Stimulated activated naive B cell treated with anti-CD40 and anti-IgM and Interleukin-4, amounts not matched to agents 10 μg/mL and 1 μg/mL and 100 μg/mL, for 72 hours (primary cell): ENCODE data around the gene SYNM.

Experiments
- ATAC-seq, 2 donors: fragments of 150-1000 bp; cut with Tn5 transposase; replicated peaks; 2 replicates each; pipeline ENCODE4 v1.10.0; 2021; ENCODE audit warnings: moderate library complexity in 1 of 2
- DNase-seq: peaks from one replicate; pipeline ENCODE4 v3.0.0; 2021
- H3K27ac Mint-ChIP-seq: one replicate; pipeline ENCODE4 v1.8.0; 2022; ENCODE audit warnings: mild to moderate bottlenecking, mixed read lengths
- H3K27me3 Mint-ChIP-seq, 2 donors: one replicate each; pipeline ENCODE4 v1.8.0; 2022; ENCODE audit warnings: mixed read lengths in 2 of 2
- H3K36me3 Mint-ChIP-seq, 2 donors: one replicate each; pipeline ENCODE4 v1.8.0; 2022; ENCODE audit warnings: mixed read lengths in 2 of 2, mild to moderate bottlenecking in 1 of 2
- H3K4me1 Mint-ChIP-seq, 2 donors: one replicate each; pipeline ENCODE4 v1.8.0; 2022; ENCODE audit warnings: mixed read lengths in 2 of 2, mild to moderate bottlenecking in 1 of 2
- H3K4me3 Mint-ChIP-seq, 2 donors: one replicate each; pipeline ENCODE4 v1.8.0; 2022; ENCODE audit warnings: mild to moderate bottlenecking in 2 of 2, mixed read lengths in 2 of 2, moderate library complexity in 1 of 2
- H3K9me3 Mint-ChIP-seq, 2 donors: one replicate each; pipeline ENCODE4 v1.8.0; 2022; ENCODE audit warnings: mixed read lengths in 2 of 2, mild to moderate bottlenecking in 1 of 2

Gene SYNM

DNA sequence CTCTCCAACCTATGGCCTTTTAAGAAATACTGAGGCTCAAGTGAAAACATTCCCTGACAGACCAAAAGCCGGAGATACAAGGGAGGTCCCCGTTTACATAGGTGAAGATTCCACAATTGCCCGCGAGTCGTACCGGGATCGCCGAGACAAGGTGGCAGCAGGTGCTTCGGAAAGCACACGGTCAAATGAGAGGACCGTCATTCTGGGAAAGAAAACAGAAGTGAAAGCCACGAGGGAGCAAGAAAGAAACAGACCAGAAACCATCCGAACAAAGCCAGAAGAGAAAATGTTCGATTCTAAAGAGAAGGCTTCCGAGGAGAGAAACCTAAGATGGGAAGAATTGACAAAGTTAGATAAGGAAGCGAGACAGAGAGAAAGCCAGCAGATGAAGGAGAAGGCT is 24.8 kb downstream of the SYNM start:
- no peaks in the 10 kb centered on the region for H3K9me3 Mint-ChIP-seq
- ATAC-seq (no peak), DNase-seq (no peak)
- H3K27ac Mint-ChIP-seq: no peak overlapping the region
- no peaks in the 10 kb centered on the region for H3K36me3 Mint-ChIP-seq
- no peaks in the 10 kb centered on the region for H3K27me3 Mint-ChIP-seq
- no peak overlapping the region for H3K4me3 Mint-ChIP-seq
- peaks cover 0 to 3% of the 10 kb centered on the region in 2 donors for H3K4me1 Mint-ChIP-seq

DNA sequence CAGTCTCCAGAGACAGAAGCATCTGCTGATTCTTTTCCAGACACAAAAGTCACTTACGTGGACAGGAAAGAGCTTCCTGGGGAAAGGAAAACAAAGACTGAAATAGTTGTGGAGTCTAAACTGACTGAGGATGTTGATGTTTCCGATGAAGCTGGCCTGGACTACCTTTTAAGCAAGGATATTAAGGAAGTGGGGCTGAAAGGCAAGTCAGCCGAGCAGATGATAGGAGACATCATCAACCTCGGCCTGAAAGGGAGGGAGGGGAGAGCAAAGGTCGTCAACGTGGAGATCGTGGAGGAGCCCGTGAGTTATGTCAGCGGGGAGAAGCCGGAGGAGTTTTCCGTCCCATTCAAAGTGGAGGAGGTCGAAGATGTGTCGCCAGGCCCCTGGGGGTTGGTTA is 25.4 kb downstream of the SYNM start:
- H3K36me3 Mint-ChIP-seq: no peaks in the 10 kb centered on the region
- ATAC-seq (no peak), DNase-seq (no peak)
- H3K4me1 Mint-ChIP-seq: peaks cover 0 to 3% of the 10 kb centered on the region in 2 donors
- H3K9me3 Mint-ChIP-seq: no peaks in the 10 kb centered on the region
- no peaks in the 10 kb centered on the region for H3K27me3 Mint-ChIP-seq
- no peak overlapping the region for H3K27ac Mint-ChIP-seq
- no peak overlapping the region for H3K4me3 Mint-ChIP-seq

DNA sequence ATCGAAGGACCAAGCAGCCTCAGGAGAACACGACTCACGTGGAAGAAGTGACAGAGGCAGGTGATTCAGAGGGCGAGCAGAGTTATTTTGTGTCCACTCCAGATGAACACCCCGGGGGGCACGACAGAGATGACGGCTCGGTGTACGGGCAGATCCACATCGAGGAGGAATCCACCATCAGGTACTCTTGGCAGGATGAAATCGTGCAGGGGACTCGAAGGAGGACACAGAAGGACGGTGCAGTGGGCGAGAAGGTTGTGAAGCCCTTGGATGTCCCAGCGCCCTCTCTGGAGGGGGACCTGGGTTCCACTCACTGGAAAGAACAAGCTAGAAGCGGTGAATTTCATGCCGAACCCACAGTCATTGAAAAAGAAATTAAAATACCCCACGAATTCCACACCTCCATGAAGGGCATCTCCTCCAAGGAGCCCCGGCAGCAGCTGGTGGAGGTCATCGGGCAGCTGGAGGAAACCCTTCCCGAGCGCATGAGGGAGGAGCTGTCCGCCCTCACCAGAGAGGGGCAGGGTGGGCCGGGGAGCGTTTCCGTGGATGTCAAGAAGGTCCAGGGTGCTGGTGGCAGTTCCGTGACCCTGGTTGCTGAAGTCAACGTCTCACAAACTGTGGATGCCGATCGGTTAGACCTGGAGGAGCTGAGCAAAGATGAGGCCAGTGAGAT is 26.0 kb downstream of the SYNM start:
- no peak overlapping the region for H3K4me3 Mint-ChIP-seq
- H3K9me3 Mint-ChIP-seq: no peaks in the 10 kb centered on the region
- H3K27ac Mint-ChIP-seq: no peak overlapping the region
- H3K27me3 Mint-ChIP-seq: no peaks in the 10 kb centered on the region
- ATAC-seq (no peak), DNase-seq (no peak)
- H3K36me3 Mint-ChIP-seq: no peaks in the 10 kb centered on the region
- peaks cover 0 to 3% of the 10 kb centered on the region in 2 donors for H3K4me1 Mint-ChIP-seq

DNA sequence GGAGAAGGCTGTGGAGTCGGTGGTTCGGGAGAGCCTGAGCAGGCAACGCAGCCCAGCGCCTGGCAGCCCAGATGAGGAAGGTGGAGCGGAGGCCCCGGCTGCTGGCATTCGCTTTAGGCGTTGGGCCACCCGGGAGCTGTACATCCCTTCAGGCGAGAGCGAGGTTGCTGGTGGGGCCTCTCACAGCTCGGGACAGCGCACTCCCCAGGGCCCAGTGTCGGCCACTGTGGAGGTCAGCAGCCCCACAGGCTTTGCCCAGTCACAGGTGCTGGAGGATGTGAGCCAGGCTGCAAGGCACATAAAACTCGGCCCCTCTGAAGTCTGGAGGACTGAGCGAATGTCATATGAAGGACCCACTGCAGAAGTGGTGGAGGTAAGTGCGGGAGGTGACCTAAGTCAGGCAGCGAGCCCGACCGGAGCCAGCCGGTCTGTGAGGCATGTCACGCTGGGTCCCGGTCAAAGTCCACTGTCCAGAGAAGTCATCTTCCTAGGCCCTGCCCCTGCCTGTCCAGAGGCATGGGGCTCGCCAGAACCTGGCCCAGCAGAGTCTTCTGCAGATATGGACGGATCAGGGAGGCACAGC is 26.7 kb downstream of the SYNM start:
- no peak for ATAC-seq
- no peak for DNase-seq
- Mint-ChIP-seq H3K27me3 (no peaks in the 10 kb centered on the region), H3K9me3 (no peaks in the 10 kb centered on the region), H3K4me3 (no peak overlapping the region), H3K27ac (no peak overlapping the region), H3K4me1 (peaks cover 0 to 3% of the 10 kb centered on the region in 2 donors), H3K36me3 (no peaks in the 10 kb centered on the region)

DNA sequence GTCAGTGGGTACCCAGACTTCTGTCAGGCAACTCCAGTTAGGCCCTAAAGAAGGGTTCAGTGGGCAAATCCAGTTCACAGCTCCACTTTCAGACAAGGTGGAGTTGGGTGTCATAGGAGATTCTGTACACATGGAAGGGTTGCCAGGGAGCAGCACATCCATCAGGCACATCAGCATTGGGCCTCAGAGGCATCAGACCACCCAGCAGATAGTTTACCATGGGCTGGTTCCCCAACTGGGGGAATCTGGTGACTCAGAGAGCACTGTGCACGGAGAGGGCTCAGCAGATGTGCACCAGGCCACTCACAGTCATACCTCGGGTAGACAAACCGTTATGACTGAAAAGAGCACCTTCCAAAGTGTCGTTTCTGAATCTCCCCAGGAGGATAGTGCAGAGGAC is 27.2 kb downstream of the SYNM start:
- DNase-seq (no peak), ATAC-seq (no peak)
- no peaks in the 10 kb centered on the region for H3K9me3 Mint-ChIP-seq
- no peak overlapping the region for H3K27ac Mint-ChIP-seq
- H3K27me3 Mint-ChIP-seq: no peaks in the 10 kb centered on the region
- no peaks in the 10 kb centered on the region for H3K36me3 Mint-ChIP-seq
- no peak overlapping the region for H3K4me3 Mint-ChIP-seq
- peaks cover 0 to 3% of the 10 kb centered on the region in 2 donors for H3K4me1 Mint-ChIP-seq

DNA sequence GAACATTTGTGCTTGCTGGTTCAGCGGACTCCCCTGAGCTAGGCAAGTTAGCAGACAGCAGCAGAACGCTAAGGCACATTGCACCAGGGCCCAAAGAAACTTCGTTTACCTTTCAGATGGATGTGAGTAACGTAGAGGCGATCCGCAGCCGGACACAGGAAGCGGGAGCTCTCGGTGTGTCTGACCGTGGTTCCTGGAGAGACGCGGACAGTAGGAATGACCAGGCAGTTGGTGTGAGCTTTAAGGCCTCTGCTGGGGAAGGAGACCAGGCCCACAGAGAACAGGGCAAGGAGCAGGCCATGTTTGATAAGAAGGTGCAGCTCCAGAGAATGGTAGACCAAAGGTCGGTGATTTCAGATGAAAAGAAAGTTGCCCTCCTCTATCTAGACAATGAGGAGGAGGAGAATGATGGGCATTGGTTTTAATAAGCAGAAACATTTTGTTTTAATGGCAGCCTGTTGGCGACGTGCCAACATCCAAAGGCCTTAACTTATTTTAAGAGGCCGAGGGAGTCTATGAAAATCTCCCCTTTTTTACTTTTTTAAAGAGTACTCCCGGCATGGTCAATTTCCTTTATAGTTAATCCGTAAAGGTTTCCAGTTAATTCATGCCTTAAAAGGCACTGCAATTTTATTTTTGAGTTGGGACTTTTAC is 27.9 kb downstream of the SYNM start:
- DNase-seq (no peak), ATAC-seq (no peak)
- no peak overlapping the region for H3K4me3 Mint-ChIP-seq
- no peak overlapping the region for H3K27ac Mint-ChIP-seq
- H3K4me1 Mint-ChIP-seq: peaks cover 0 to 3% of the 10 kb centered on the region in 2 donors
- H3K9me3 Mint-ChIP-seq: no peaks in the 10 kb centered on the region
- no peaks in the 10 kb centered on the region for H3K36me3 Mint-ChIP-seq
- no peaks in the 10 kb centered on the region for H3K27me3 Mint-ChIP-seq

DNA sequence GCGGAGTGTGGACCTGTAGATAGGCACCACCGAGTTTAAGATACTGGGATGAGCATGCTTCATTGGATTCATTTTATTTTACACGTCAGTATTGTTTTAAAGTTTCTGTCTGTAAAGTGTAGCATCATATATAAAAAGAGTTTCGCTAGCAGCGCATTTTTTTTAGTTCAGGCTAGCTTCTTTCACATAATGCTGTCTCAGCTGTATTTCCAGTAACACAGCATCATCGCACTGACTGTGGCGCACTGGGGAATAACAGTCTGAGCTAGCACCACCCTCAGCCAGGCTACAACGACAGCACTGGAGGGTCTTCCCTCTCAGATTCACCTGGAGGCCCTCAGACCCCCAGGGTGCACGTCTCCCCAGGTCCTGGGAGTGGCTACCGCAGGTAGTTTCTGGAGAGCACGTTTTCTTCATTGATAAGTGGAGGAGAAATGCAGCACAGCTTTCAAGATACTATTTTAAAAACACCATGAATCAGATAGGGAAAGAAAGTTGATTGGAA is 29.5 kb downstream of the SYNM start:
- DNase-seq (no peak), ATAC-seq (no peak)
- Mint-ChIP-seq H3K9me3 (no peaks in the 10 kb centered on the region), H3K27ac (no peak overlapping the region), H3K36me3 (no peaks in the 10 kb centered on the region), H3K4me3 (no peak overlapping the region), H3K27me3 (no peaks in the 10 kb centered on the region), H3K4me1 (peaks cover 0 to 3% of the 10 kb centered on the region in 2 donors)

DNA sequence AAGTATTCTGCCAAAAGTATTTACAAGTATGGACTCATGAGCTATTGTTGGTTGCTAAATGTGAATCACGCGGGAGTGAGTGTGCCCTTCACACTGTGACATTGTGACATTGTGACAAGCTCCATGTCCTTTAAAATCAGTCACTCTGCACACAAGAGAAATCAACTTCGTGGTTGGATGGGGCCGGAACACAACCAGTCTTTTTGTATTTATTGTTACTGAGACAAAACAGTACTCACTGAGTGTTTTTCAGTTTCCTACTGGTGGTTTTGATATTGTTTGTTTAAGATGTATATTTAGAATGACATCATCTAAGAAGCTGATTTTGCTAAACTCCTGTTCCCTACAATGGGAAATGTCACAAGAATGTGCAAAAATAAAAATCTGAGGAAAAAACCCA is 30.3 kb downstream of the SYNM start:
- Mint-ChIP-seq H3K4me3 (no peak overlapping the region), H3K27me3 (no peaks in the 10 kb centered on the region), H3K9me3 (no peaks in the 10 kb centered on the region), H3K36me3 (no peaks in the 10 kb centered on the region), H3K4me1 (no peaks in the 10 kb centered on the region), H3K27ac (no peak overlapping the region)
- DNase-seq (no peak), ATAC-seq (no peak)

DNA sequence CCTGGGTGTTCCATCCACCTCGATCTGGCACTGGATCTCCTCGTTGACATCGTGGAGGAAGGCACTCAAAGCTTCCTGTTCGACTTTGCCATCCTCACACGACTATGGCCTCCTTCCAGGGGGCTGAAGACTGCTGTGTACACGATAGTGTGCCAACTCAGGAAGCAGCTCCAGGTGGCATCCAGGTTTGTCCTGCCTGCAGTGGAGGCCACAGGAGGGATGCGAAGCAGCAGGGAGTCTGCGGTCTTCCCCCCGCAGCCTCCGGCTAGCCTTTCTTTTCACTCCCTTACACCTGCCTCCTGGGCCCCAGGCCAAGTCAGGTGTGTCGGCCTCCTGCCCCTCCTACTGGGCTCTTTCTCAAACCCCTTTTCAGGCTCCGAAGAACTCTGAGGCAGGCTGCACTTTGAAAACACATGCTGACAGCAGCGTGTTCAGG is 32.2 kb downstream of the SYNM start:
- H3K9me3 Mint-ChIP-seq: no peaks in the 10 kb centered on the region
- DNase-seq (no peak), ATAC-seq (no peak)
- H3K36me3 Mint-ChIP-seq: no peaks in the 10 kb centered on the region
- H3K4me3 Mint-ChIP-seq: no peak overlapping the region
- H3K4me1 Mint-ChIP-seq: no peaks in the 10 kb centered on the region
- peak overlapping the region; percentile 37 for H3K27ac Mint-ChIP-seq
- no peaks in the 10 kb centered on the region for H3K27me3 Mint-ChIP-seq

DNA sequence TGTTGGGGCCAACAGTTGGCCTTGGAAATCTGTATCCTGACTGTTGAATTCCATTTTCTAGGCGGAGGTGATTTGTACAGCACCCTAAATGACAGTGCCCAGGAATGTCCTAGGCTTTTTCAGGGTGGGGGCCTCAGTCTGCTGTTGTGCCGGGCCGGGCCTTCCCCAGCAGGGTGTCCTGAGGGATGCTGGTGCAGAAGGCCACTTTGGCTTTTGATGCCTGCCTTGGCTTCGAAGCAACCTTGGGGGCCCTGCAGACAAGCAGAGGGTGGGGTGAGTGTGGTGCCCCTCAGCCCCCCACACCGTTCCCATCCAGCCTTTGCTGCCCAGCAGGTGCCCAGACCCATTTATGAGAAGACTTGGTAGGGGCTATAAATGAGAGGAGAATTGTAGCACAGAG is 33.0 kb downstream of the SYNM start:
- Mint-ChIP-seq H3K4me1 (no peaks in the 10 kb centered on the region), H3K4me3 (no peak overlapping the region), H3K36me3 (no peaks in the 10 kb centered on the region), H3K27ac (no peak overlapping the region), H3K9me3 (no peaks in the 10 kb centered on the region), H3K27me3 (no peaks in the 10 kb centered on the region)
- no peak for ATAC-seq
- DNase-seq: no peak

DNA sequence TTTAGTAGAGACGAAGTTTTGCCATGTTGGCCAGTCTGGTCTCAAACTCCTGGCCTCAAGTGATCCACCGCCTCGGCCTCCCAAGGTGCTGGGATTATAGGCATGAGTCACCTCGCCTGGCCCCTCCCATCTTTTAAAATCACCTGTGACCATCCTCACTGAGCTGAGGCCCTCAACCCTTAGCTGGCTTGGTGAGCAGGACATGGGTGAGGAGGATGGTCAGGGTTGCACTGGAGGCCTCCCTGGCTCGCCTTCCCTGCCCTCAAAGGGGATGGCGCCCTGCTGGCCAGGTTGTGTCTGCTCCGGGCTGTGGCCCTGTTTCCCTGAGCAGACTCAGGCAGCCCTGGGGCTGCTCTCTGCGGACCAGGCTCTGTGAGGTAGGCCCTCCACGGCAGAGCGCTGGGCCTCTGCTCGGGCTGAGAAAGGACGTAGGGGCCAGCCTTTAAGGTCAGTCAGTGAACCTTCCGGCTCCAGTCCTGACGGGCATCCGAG is 33.7 kb downstream of the SYNM start:
- no peak for ATAC-seq
- DNase-seq: no peak
- Mint-ChIP-seq H3K36me3 (no peaks in the 10 kb centered on the region), H3K4me3 (no peak overlapping the region), H3K27ac (no peak overlapping the region), H3K9me3 (no peaks in the 10 kb centered on the region), H3K4me1 (no peaks in the 10 kb centered on the region), H3K27me3 (no peaks in the 10 kb centered on the region)

DNA sequence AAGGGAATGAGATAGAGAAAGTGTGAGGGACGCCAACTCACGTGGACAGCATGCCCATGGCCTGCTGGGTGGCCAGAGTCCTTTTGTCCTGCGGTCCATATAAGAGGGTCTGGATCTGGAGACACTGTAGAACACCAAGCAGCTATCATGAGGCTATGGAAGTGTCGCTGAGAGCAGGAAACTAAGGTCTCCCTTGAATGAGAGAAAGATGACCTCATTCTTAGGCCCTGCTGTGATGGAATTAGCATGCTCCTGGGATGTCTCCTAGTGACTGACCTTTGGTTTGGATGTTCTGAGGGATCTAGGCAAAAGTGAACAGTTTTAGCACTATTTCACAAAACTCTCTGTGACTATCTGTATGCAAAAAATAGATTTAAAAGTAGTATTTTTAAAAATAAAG is 34.4 kb downstream of the SYNM start:
- no peaks in the 10 kb centered on the region for H3K27me3 Mint-ChIP-seq
- no peak for DNase-seq
- no peaks in the 10 kb centered on the region for H3K4me1 Mint-ChIP-seq
- no peak overlapping the region for H3K4me3 Mint-ChIP-seq
- H3K9me3 Mint-ChIP-seq: no peaks in the 10 kb centered on the region
- no peaks in the 10 kb centered on the region for H3K36me3 Mint-ChIP-seq
- H3K27ac Mint-ChIP-seq: no peak overlapping the region
- ATAC-seq: no peak

DNA sequence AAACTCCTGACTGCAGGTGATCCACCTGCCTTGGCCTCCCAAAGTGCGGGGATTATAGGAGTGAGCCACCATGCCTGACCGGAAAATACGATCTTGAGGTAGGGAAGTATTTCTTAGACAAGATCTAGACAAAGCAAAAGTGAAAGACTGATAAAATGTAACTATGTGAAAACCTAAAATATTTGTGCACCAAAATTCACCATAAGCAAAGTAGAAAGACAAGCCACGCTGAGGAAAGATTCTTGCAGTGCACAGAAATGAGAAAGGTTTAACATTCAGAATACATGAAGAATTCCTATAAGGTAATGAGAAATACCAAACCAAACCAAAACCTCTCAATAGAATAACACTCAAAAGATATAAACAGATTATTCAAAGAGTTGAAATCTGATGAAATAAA is 35.7 kb downstream of the SYNM start:
- Mint-ChIP-seq H3K27me3 (no peaks in the 10 kb centered on the region), H3K27ac (no peak overlapping the region), H3K36me3 (no peaks in the 10 kb centered on the region), H3K9me3 (no peaks in the 10 kb centered on the region), H3K4me1 (no peaks in the 10 kb centered on the region), H3K4me3 (no peak overlapping the region)
- DNase-seq (no peak), ATAC-seq (no peak)

DNA sequence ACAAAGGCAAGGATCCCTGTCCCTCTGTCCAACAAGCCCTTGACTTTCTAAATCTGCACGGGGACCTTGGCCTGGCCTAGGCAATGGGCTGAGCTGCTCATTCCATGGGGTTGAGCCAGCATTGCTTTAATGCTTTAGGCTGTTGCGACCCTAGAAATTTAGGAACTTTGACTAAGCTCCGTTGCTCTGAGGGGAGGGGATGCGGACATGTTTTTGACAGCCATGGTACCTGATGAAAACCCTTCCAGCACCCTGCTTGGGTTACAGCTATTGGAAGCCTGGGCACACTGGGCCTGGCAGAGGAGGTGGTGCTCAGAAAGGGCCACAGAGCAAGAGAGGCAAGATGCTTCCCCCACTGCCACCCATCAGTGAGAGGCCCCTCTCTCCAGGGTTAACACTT is 37.1 kb downstream of the SYNM start:
- no peak for ATAC-seq
- no peak overlapping the region for H3K4me3 Mint-ChIP-seq
- H3K27ac Mint-ChIP-seq: no peak overlapping the region
- DNase-seq: no peak
- H3K36me3 Mint-ChIP-seq: no peaks in the 10 kb centered on the region
- no peaks in the 10 kb centered on the region for H3K4me1 Mint-ChIP-seq
- H3K9me3 Mint-ChIP-seq: no peaks in the 10 kb centered on the region
- no peaks in the 10 kb centered on the region for H3K27me3 Mint-ChIP-seq

DNA sequence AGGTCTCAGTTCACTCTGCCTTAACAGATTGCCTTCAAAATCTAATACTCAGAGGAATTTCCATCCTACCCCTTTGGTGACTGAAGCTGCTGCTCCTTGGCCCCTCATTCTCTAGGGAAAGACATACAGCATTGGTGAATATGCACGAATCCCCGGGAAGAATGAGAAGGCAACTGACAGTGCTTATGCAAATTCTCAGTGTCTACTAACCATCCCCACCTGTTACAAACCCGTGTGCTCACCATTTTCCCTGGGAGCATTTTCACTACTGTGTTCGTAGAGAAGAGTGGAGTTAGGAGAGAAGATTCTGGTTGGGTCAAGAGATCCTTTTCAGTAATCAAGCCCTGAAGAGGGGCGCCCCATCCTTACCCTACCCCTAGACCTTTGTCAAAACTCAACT is 37.7 kb downstream of the SYNM start:
- Mint-ChIP-seq H3K27ac (no peak overlapping the region), H3K4me3 (no peak overlapping the region), H3K36me3 (peaks cover 0 to under 1% of the 10 kb centered on the region in 2 donors), H3K4me1 (no peaks in the 10 kb centered on the region), H3K9me3 (peaks cover 0 to 1% of the 10 kb centered on the region in 2 donors), H3K27me3 (no peaks in the 10 kb centered on the region)
- no peak for DNase-seq
- no peak for ATAC-seq
